K562 (cell line): Measurements from ENCODE around the gene ZNF454. TPM values are rescaled to one million over a fixed set of nuclear protein-coding genes. Genes with fewer than 3 reads are reported as not detected.

Experiments
- ATAC-seq: fragments of 200-7000 bp; cut with Tn5 transposase; 3 replicates; pipeline ENCODE4 v1.9.1; 2020; ENCODE audit warnings: moderate library complexity
- BruUV-seq: library from RNA; stranded (reverse); fragments of 400-500 nt; replicated peaks from 2 replicates; lab custom pipeline; 2021; lab: Mats Ljungman, UMichigan
- CTCF ChIA-PET: fragments of 300-600 bp; formaldehyde crosslinking; extraction: SDS; loops from one replicate; lab custom pipeline; 2021; ENCODE audit warnings: low intra/inter-chr PET ratio; lab: Yijun Ruan, JAX
- POLR2A ChIA-PET: fragments of 300-600, 350-650 bp; sonication (Branson Sonifier 250); formaldehyde crosslinking; extraction: SDS; loops from one replicate; lab custom pipeline; 2021; ENCODE audit warnings: antibody characterized with exemption, inconsistent platforms; lab: Yijun Ruan, JAX
- DNase-seq, 4 experiments: peaks; one replicate each; pipeline versions ENCODE4 v3.0.0 to v3.0.0-alpha.2; 2011 to 2018; ENCODE audit warnings: low spot score in 3 of 4, mixed read lengths in 3 of 4; ENCODE audit errors: extremely low read depth in 1 of 4
- FAIRE-seq: peaks from 2 replicates; lab custom pipeline; 2011; peaks lifted over from hg19 to GRCh38; lab: Jason Lieb, UNC
- H2AFZ ChIP-seq: 2 replicates; pipeline ENCODE4 v1.6.0; 2011; ENCODE audit warnings: low read depth, low read length, control low read depth, inconsistent platforms
- H3K27ac ChIP-seq: fragments of 200-600 bp; 3 replicates; pipeline ENCODE4 v1.8.0; 2011; ENCODE audit warnings: low read depth, mild to moderate bottlenecking, control low read depth, inconsistent platforms, low read length, moderate library complexity, mixed read lengths; ENCODE audit errors: extremely low read depth
- H3K27me3 ChIP-seq, 2 experiments: fragments of 300-600 bp in 1 of 2; 2 replicates in 1 of 2; 3 replicates in 1 of 2; pipeline versions ENCODE4 v1.6.0 to v1.8.0; 2011; ENCODE audit warnings: inconsistent platforms in 2 of 2, low read length in 2 of 2, mild to moderate bottlenecking in 1 of 2, mixed read lengths in 1 of 2, moderate library complexity in 1 of 2; ENCODE audit not compliant: control insufficient read depth in 2 of 2, insufficient read depth in 2 of 2
- H3K36me3 ChIP-seq: fragments of 300-600 bp; 3 replicates; pipeline ENCODE4 v1.8.0; 2011; ENCODE audit warnings: mild to moderate bottlenecking, low read length, inconsistent platforms; ENCODE audit not compliant: control insufficient read depth, insufficient read depth
- H3K4me1 ChIP-seq, 2 experiments: fragments of 200-600 bp in 1 of 2; replicated peaks in 1 of 2; 2 replicates in 1 of 2; 3 replicates in 1 of 2; pipeline versions ENCODE4 v1.5.1 to v1.8.0; 2011; ENCODE audit warnings: inconsistent platforms in 2 of 2, low read length in 2 of 2, mild to moderate bottlenecking in 1 of 2, mixed read lengths in 1 of 2, moderate library complexity in 1 of 2; ENCODE audit not compliant: control insufficient read depth in 2 of 2, insufficient read depth in 2 of 2
- H3K4me2 ChIP-seq: 2 replicates; pipeline ENCODE4 v1.6.1; 2011; ENCODE audit warnings: low read length, control low read depth, inconsistent platforms, mixed read lengths; ENCODE audit not compliant: insufficient read depth
- H3K4me3 ChIP-seq: fragments of 200-600 bp; sonication (generic), shearing (Covaris generic); 2 replicates; pipeline ENCODE4 v1.5.1; 2016; ENCODE audit warnings: control low read depth, inconsistent platforms
- H3K79me2 ChIP-seq: fragments of 200-600 bp; 3 replicates; pipeline ENCODE4 v1.8.0; 2011; ENCODE audit warnings: low read length, inconsistent platforms; ENCODE audit not compliant: control insufficient read depth, insufficient read depth
- H3K9ac ChIP-seq, 2 experiments: 2 replicates each; pipeline versions ENCODE4 v1.6.0 to v1.6.1; 2011; ENCODE audit warnings: low read depth in 2 of 2, low read length in 2 of 2, control low read depth in 1 of 2, inconsistent platforms in 1 of 2, mild to moderate bottlenecking in 1 of 2, mixed read lengths in 1 of 2; ENCODE audit not compliant: insufficient read depth in 1 of 2
- H3K9me1 ChIP-seq: one replicate; pipeline ENCODE4 v1.6.0; 2011; ENCODE audit warnings: inconsistent platforms, mild to moderate bottlenecking, low read length, moderate library complexity; ENCODE audit not compliant: control insufficient read depth, insufficient read depth
- H3K9me3 ChIP-seq: replicated peaks from 2 replicates; pipeline ENCODE4 v1.5.1; 2011; ENCODE audit warnings: low read depth, low read length, inconsistent platforms; ENCODE audit not compliant: control insufficient read depth, insufficient read depth
- H4K20me1 ChIP-seq: replicated peaks from 2 replicates; pipeline ENCODE4 v1.6.1; 2011; ENCODE audit warnings: low read length, inconsistent platforms, mixed read lengths; ENCODE audit not compliant: control insufficient read depth, insufficient read depth
- ADNP ChIP-seq: fragments of 200-800 bp; sonication (Bioruptor generic); IDR thresholded peaks from 2 replicates; pipeline ENCODE4 v1.6.1; 2016; ENCODE audit warnings: missing genetic modification characterization, missing compliant biosample characterization
- ATF4 ChIP-seq: fragments of 450-650 bp; formaldehyde crosslinking; IDR thresholded peaks from 2 replicates; pipeline ENCODE4 v1.4.0; 2022; ENCODE audit warnings: mild to moderate bottlenecking, moderate library complexity
- ELF1 ChIP-seq: fragments of 200-800 bp; sonication (Bioruptor generic); IDR thresholded peaks from 2 replicates; pipeline ENCODE4 v1.6.1; 2016; ENCODE audit warnings: missing genetic modification characterization, missing compliant biosample characterization
- ETV5 ChIP-seq: sonication (generic); formaldehyde crosslinking; IDR thresholded peaks from 2 replicates; pipeline ENCODE4 v1.4.0; 2020; ENCODE audit warnings: low read depth, mild to moderate bottlenecking, missing genetic modification reagents
- HCFC1 ChIP-seq: IDR thresholded peaks from 2 replicates; pipeline ENCODE4 v1.6.1; 2012; ENCODE audit warnings: low read depth, low read length, improper control_type of control experiment
- HMGN3 ChIP-seq: IDR thresholded peaks from 2 replicates; pipeline ENCODE4 v1.6.1; 2011; ENCODE audit warnings: borderline replicate concordance, low read depth, mild to moderate bottlenecking, mixed read lengths, low read length; ENCODE audit not compliant: insufficient read length; ENCODE audit errors: extremely low read depth
- IFI16 ChIP-seq: fragments of 250-450 bp; sonication (Bioruptor Pico); IDR thresholded peaks from 2 replicates; pipeline ENCODE4 v2.1.2; 2022; ENCODE audit warnings: mild to moderate bottlenecking, inconsistent platforms
- NCOA6 ChIP-seq: fragments of 450-650 bp; IDR thresholded peaks from 2 replicates; pipeline ENCODE4 v1.6.1; 2017; ENCODE audit warnings: mild to moderate bottlenecking
- NR0B1 ChIP-seq: fragments of 450-650 bp; IDR thresholded peaks from one replicate; pipeline ENCODE4 v1.6.1; 2018; ENCODE audit warnings: mild to moderate bottlenecking, moderate library complexity; ENCODE audit not compliant: partially characterized antibody
- PHB ChIP-seq: fragments of 250-450 bp; sonication (Bioruptor Pico); IDR thresholded peaks from 2 replicates; pipeline ENCODE4 v1.5.0; 2021
- PURB ChIP-seq: sonication (generic); formaldehyde crosslinking; IDR thresholded peaks from 2 replicates; pipeline ENCODE4 v1.9.0; 2021; ENCODE audit warnings: low read depth, mild to moderate bottlenecking, missing genetic modification reagents
- STAT5B ChIP-seq: fragments of 250-450 bp; sonication (Bioruptor Pico); IDR thresholded peaks from 2 replicates; pipeline ENCODE4 v1.8.0; 2021; ENCODE audit warnings: mild to moderate bottlenecking, inconsistent platforms
- ZNF57 ChIP-seq: fragments of 450-650 bp; formaldehyde crosslinking; IDR thresholded peaks from 2 replicates; pipeline ENCODE4 v1.4.0; 2020; ENCODE audit warnings: mild to moderate bottlenecking, moderate library complexity
- WGBS: fragments of 100-300 bp; shearing (Covaris generic); methylation state at CpG from one replicate; pipeline ENCODE4 v1.1.6; 2016; ENCODE audit warnings: low coverage, mixed read lengths; ENCODE audit not compliant: insufficient coverage; ENCODE audit errors: missing lambda C conversion rate; 5-methylcytosine and 5-hydroxymethylcytosine counted together
- in situ Hi-C: fragments of 300-500 bp; cut with MboI; formaldehyde crosslinking; loops from 4 replicates; pipeline ENCODE4 v1.15.0; 2018; ENCODE audit warnings: inconsistent platforms, mixed read lengths
- intact Hi-C: fragments of 100-400 bp; cut with micrococcal nuclease; formaldehyde crosslinking; loops from 2 replicates; pipeline ENCODE4 v1.14.2; 2022
- polyA plus RNA-seq, 8 experiments: library from polyadenylated mRNA; depleted of rRNA in 4 of 8; stranded (reverse) in 5 of 8; unstranded in 3 of 8; fragments of >200 nt; fragmentation: Nextera tagmentation in 2 of 8; fragmentation: Illumina TruSeq in 1 of 8; extraction: Ambion mirVana in 2 of 8; extraction: Trizol in 1 of 8; gene quantifications; 2 replicates each; pipeline versions ENCODE4 v1.2.1 to v1.2.3, GENCODE V29; 2011 to 2014; ENCODE audit warnings: inconsistent platforms in 1 of 8, missing spikeins in 1 of 8
- total RNA-seq, 7 experiments: library from RNA; depleted of rRNA in 6 of 7; stranded (reverse); fragments of >200 nt in 6 of 7; fragmentation: Illumina TruSeq in 2 of 7; extraction: Trizol in 2 of 7; gene quantifications; 2 replicates each; pipeline versions ENCODE4 v1.2.1 to v1.2.3, GENCODE V29; 2011 to 2021; ENCODE audit warnings: low replicate concordance in 1 of 7

Gene ZNF454
- total and polyA plus RNA-seq, 9 of the 15 experiments (the other 6 are each of a cell fraction or from before 2014, with no cell fraction given) = not detected

- Histone ChIP-seq H3K27ac (no peak overlapping the region), H4K20me1 (no peaks in the 10 kb centered on the region), H3K9me1 (no peaks in the 10 kb centered on the region), H3K36me3 (no peaks in the 10 kb centered on the region), H3K9me3 (no peaks in the 10 kb centered on the region), H2AFZ (no peak overlapping the region), H3K9ac (no peak overlapping the region), H3K4me1 (no peaks in the 10 kb centered on the region; a peak in 1 of 5 replicates), H3K4me3 (no peak overlapping the region), H3K27me3 (peaks cover 0 to 57% of the 10 kb centered on the region in 2 experiments; a peak in 2 of 5 replicates), H3K4me2 (no peak overlapping the region), H3K79me2 (no peaks in the 10 kb centered on the region)
- in situ Hi-C loops = no loop called here
- intact Hi-C loops = no loop called here
- no peak for DNase-seq
- 0% methylated on average over 6 of the region's 6 CpGs for WGBS
- no TSS peak for BruUV-seq
- FAIRE-seq = no peak
- ChIA-PET CTCF (no interaction called here), POLR2A (no interaction called here)
- no peak for TF ChIP-seq HCFC1
- no peak for TF ChIP-seq HMGN3
- no peak for TF ChIP-seq NR0B1
- TF ChIP-seq NCOA6 = no peak
- TF ChIP-seq ELF1 (tag) = no peak
- no peak for TF ChIP-seq IFI16 (CRISPR knock-in tag)
- TF ChIP-seq STAT5B = no peak
- no peak for TF ChIP-seq ZNF57 (CRISPR knock-in tag)
- TF ChIP-seq ATF4 (CRISPR knock-in tag) = no peak
- no peak for TF ChIP-seq PURB (CRISPR knock-in tag)
- no peak for TF ChIP-seq ETV5
- no peak for TF ChIP-seq PHB (CRISPR knock-in tag)
- TF ChIP-seq ADNP (tag) = no peak
- no peak for ATAC-seq
These were observed 54.3 kb downstream of the ZNF454 start for GRCh38 chr5:178995341-178995690.
